Thyroid gland (tissue), 4 donors: ENCODE results near the gene NAA80.

Experiments used
- CTCF ChIP-seq, 6 experiments: fragments of 200-600 bp in 3 of 6; fragments of 450-650 bp in 3 of 6; sonication (generic) in 3 of 6; IDR thresholded peaks; one replicate each; pipeline ENCODE4 v1.5.1; 2016 to 2019; ENCODE audit warnings: antibody characterized with exemption in 6 of 6, mild to moderate bottlenecking in 2 of 6, inconsistent platforms in 1 of 6, moderate library complexity in 1 of 6
- POLR2A ChIP-seq, 2 donors: fragments of 450-650 bp; IDR thresholded peaks; one replicate each; pipeline ENCODE4 v1.6.1; 2017; ENCODE audit warnings: antibody characterized with exemption in 2 of 2, mild to moderate bottlenecking in 2 of 2, moderate library complexity in 1 of 2

- TF ChIP-seq CTCF (IDR thresholded peaks at IDR 0.05): no peak
- TF ChIP-seq POLR2A (IDR thresholded peaks at IDR 0.05): no peak
Measured at GRCh38 chr3:50293079-50293801, 6.0 kb downstream of the NAA80 start.
